Measurements from ENCODE around the gene SLC7A10. TPM values are rescaled to one million over a fixed set of nuclear protein-coding genes. Genes with fewer than 3 reads are reported as not detected.

Gene SLC7A10
- total RNA-seq (2014; rRNA removed; shearing (Covaris generic); ENCODE audit: low replicate concordance), result not detected in 2 replicates

DNA sequence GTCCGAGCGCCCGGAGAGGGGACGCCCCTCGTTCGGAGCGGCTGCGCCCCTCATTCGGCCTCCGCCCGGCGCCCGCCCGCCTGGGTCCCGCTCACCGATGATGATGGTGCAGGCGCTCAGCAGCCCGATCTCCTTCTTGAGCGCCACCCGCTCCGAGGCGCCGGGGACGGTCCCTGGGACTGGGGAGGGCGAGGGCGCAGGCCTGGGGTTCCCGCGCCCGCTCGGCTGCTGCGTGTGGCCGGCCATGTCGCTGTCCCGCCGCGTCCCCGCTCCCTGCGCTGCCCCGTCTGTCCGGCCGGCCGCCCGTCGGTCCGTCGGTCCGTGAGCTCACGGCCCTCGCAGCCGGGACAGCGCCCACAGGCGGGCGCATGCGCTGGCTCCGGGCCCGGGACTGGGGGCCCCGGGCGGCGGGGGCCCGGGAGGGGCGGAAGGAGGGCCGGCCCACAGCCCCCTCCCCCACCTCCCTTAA lies at the start of gene SLC7A10:
TSS of gene SLC7A10 (minus strand) at position 393 of the 469 bp plus-strand sequence. CDS start at position 246, 147 bp downstream.
- no peak for DNase-seq (ENCODE audit: low read depth)
- in situ Hi-C loops (cut with HindIII; ENCODE audit: low pct_unique_long_range_greater_than_20kb, low sequenced_read_pairs), result no loop called here

DNA sequence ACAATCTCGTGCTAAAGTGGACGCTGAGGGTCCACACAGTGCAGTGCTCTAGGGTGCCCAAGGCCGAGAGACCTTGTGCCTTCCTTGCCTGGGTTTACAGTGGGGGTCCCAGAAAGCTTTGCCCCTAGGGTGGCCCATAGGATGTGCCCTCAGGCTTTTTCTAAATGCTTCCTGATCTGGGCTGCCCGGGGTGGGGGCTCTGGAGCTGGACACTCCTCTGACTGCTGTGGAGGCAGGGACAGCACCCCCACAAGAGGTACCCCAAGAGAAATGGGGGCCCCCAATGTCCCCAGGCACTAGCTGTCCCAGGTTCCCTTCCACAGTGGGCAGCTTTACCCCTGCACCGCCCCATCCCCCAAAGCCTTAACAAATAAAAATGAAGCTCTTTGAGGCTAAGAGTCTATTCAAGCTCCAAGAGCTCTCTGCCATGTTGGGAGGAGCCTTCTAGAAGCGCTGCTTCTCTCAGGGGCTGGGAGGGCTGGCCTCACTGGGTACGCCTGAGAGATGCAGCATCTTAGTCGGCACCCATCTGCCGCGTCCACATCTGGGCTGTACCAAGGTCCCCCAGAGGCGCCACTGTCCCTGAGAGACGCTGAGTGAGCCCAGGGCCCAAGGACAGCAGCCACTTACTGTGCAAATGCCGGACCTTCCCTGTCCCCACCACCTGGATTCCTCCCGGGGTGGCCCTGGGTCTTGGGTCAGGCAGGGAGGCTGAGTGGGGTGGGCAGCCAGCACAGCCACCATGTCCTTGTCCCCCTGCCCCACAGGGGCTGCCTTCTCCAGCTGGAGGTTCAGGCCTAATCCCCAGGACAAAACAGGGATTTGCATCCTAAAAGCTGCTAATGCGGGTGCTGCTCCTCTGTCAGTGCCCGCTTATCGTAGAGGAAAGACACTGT lies 49.3 kb upstream of the SLC7A10 start:
- in situ Hi-C loops (cut with HindIII; ENCODE audit: low pct_unique_long_range_greater_than_20kb, low sequenced_read_pairs), result no loop called here
- DNase-seq (ENCODE audit: low read depth), result no peak

DNA sequence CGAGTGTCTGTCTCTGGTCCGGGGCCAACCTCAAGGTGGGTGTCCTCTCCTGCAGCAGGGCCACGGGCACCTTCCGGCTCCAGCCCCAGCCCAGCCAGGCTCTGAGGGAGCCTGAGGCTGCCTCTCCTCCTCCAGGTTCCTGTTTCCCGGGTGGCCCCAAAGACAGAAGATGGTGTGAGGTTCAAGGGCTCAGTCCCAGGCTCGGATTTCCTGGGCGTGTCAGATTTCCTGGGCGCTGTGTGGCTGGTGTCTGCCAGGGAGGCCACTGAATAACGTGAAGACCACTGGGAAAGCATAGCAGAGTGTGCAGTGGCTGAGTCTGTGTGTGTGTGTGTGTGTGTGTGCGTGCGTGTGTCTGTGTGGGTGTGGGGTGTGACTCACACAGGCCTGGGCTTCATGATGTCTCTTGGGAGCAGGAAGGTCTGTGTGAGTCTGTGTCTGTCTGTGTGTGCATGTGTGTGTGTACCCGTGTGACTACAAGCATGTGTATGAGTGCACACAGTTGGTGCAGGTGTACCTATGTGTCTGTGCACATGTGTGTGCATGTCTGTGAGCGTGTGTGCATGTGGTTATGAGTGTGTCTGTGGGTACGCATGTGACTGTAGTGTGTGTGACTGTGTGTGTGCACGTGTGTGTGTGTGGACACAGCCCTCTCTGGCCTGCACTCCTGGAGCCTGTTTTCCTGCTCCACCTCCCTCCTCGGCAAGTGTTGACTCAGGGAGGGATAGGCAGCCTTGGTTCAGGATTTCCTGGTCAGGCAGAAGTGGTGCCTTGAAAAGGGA lies 48.4 kb upstream of the SLC7A10 start:
- DNase-seq (ENCODE audit: low read depth), result peak; percentile 47
- in situ Hi-C loops (cut with HindIII; ENCODE audit: low pct_unique_long_range_greater_than_20kb, low sequenced_read_pairs), result no loop called here

DNA sequence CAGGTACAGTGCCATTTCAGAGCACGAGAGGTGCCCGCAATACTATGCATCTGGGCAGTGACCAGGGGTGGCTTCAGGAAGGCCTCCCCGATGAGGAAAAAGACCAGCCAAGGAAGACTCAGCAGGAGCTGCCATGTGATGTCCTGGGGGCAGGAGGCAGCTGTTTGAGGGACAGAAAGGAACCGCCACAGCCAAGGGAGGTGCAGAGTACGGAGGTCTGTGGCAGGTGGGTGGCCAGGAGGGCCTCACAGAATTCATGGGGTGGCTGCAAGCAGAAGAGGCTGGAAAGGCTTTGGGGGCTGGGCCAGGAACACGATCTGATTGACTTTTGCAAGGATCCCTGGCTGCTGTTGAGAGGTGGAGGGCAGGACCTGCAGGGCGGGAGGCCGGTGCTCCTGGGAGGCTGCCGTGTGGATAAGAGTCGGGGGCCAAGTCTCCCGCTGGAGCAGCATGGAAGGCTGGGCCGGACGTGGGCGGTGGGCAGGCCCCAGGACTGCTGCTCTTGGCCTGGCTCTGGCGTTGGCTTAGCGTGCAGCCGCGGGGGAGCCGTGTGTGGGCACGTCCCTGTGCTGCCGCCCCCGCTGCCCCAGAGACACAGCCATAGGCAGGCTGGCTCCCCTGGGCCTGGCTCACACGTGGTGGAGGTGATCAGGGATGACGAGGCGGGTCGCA lies 47.6 kb upstream of the SLC7A10 start:
- in situ Hi-C loops (cut with HindIII; ENCODE audit: low pct_unique_long_range_greater_than_20kb, low sequenced_read_pairs), result no loop called here
- DNase-seq (ENCODE audit: low read depth), result no peak

DNA sequence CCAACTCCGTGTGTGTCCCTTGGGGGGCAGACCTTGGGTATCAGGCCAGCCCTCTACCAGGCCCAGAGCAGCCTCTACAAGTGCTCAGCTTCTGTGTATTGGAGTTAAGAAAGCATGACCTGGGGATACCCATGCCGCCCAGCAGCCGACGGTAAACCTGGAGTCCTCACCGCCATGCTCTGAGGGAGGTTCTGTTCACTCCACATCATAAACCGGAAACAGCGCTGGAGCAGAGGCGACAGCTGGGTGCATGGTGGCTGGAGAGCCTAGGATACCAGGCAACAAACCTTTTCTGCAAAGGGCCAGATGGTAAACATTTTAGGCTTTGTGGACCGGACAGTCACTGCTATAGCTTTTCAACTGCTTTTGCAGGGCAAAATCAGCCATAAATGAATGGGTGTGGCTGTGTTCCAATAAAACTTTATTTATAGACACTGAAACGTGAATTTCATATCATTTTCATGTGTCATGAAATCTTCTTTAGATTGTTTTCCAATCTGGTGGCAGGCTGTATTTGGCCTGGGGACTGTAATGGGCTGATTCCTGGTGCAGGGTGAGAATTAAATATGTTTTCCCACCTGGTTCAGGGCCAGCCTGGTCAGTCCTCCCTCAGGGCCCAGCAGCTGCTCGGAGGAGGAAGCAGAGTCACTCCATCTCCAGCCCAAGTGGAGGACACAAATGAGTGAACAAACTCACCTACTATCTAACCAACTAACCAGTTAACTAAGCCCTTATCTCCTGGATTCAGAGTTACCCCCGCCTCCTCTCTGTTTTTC lies 45.8 kb upstream of the SLC7A10 start:
- in situ Hi-C loops (cut with HindIII; ENCODE audit: low pct_unique_long_range_greater_than_20kb, low sequenced_read_pairs), result no loop called here

DNA sequence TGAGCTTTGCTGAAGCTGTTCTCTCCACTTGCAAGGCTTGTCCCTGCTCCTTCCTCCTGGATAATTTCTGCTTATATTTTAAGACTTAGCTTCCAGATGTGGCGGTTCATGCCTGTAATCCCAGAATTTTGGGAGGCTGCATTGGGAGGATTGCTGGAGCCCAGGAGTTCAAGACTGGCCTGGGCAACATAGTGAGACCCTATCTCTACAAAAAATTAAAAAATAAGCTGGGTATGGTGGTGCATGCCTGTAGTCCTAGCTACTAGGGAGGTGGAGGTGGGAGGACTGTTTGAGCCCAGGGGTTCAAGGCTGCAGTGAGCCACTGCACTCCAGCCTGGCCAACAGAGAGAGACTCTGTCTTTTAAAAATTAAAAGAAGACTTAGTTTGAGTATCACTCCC lies 45.1 kb upstream of the SLC7A10 start:
- no peak for DNase-seq (ENCODE audit: low read depth)
- in situ Hi-C loops (cut with HindIII; ENCODE audit: low pct_unique_long_range_greater_than_20kb, low sequenced_read_pairs), result no loop called here

More for the DNA sequence above, 45.8 kb upstream of the SLC7A10 start:
- no peak for DNase-seq (ENCODE audit: low read depth)

DNA sequence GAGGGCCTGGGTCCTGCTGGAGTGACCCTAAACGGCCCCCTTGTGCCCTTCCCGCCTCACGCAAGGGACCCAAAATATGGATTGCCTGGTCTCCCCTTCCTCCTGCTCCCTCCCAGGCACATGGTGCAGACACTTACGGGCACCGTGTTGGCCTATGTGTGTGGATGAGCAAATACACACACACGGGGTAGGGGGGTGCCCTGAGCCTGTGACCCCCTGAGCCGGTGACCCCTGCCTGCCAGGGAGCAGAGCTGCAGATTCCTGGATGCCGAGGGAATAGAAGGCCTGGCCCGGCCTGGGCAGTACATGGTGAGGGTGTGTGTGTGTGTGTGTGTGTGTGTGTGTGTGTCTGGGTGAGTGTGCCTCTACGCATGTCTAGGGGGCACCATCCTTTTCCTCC lies 43.4 kb upstream of the SLC7A10 start:
- no peak for DNase-seq (ENCODE audit: low read depth)
- in situ Hi-C loops (cut with HindIII; ENCODE audit: low pct_unique_long_range_greater_than_20kb, low sequenced_read_pairs), result no loop called here

DNA sequence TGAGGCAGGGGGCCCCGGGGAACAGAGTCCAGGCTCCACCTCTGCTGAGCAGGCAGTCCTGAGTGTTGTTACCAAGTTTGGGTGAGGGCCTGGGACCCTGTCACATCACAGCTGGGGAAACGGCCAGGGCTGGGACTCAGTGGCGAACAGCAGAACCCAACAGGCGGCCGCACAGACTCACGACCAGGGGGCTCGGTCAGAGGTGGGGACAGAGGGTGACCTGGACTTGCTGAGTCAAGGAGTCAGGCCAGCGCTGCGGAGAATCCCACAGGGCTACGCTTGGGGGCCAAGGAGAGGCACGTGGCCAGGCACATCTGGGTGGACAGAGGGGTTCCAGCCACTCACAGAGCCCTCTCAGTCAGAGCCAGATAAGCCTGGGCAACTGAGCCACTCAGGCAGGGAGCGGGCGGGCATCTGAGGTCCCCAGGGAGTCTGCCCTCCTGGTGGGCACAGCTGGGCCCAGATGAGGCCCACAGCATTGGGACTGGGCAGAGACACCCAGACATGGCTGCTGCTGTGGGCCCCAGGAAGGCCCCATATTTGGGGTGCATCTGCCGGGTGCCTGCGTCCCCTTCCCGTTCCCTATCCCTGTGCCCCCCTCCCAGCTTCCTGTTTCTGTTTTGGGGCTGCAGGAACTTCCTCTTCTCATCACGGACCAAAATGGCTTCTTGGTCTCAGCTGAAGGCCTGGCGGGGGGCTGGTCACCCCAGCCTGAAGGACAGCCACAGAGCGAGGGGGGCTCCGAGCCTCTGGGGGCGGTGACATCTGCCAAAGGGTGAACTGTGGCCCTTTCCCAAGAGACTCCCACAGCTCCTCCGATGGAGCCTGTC lies 42.7 kb upstream of the SLC7A10 start:
- no peak for DNase-seq (ENCODE audit: low read depth)
- in situ Hi-C loops (cut with HindIII; ENCODE audit: low pct_unique_long_range_greater_than_20kb, low sequenced_read_pairs), result no loop called here

DNA sequence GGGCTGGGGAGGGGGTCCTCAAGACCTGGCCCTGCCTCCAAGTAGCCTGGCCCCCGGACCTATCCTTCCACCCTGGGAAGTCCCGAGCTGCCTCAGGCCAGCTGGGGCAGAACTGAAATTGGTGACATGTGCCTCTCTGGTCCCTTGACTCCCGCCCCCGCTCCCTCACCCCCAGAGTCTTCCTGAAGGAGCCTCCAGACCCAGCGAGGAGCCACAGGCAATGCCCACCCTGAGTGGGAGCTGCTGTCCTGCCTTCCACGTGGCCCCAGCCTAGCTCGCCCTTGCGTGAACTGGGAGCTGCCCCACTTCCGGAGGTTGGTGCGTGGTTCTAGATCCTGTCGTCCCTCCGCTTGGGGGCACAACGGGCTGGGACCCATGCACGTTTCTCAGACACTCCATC lies 42.1 kb upstream of the SLC7A10 start:
- DNase-seq (ENCODE audit: low read depth), result no peak
- in situ Hi-C loops (cut with HindIII; ENCODE audit: low pct_unique_long_range_greater_than_20kb, low sequenced_read_pairs), result no loop called here

DNA sequence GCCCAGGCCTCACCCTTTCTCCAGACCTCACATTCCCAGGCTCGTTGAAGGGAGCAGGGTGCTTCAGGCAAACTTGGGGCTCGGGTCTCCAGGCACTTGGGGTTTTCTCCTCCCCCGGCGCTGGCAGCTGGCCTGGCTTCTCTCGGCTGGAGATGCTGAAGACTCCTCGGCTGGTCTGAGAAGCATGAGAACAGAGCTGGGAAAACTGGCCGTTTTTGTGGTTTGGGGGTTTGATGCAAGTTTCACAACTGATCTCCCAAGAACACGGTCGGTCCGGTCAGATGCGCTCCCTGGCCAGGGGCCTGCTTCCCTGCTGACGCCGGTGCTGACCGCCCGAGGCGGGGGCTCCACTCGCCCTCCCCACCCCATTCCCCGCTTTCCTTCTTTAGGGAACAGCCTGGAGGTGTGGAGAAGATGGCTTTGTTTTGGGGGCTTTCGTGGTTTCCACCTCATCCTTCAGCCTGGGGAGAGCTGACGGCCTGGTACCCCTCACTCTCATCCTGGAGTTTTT lies 41.4 kb upstream of the SLC7A10 start:
- no peak for DNase-seq (ENCODE audit: low read depth)
- in situ Hi-C loops (cut with HindIII; ENCODE audit: low pct_unique_long_range_greater_than_20kb, low sequenced_read_pairs), result no loop called here

DNA sequence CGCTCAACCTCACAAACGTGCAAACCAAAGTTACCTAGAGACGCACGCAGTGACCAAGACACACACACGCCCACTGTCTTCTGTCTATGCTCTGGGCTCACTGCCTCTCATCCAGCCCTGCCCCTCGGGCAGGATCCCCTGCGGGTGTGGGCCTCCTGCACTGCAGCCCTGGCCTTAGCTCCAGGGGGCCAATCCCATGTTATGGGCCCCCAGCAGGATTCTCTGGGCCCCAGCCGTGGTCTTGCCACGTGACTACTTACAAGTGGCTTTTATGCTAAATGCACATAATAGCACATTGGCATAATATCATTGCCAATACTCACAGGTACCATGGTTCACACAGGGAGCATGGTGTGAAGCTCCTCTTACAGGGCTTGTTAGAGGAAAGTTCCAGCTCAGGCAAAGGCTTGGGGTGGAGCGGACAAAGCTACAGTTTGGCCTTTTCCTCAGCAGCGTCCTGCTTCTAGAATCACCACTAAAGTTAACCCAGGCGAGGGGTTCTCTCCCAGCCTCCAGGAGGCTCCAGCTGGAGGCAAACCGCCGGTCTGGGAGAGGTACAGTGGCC lies 39.3 kb upstream of the SLC7A10 start:
- DNase-seq (ENCODE audit: low read depth), result no peak
- in situ Hi-C loops (cut with HindIII; ENCODE audit: low pct_unique_long_range_greater_than_20kb, low sequenced_read_pairs), result no loop called here

DNA sequence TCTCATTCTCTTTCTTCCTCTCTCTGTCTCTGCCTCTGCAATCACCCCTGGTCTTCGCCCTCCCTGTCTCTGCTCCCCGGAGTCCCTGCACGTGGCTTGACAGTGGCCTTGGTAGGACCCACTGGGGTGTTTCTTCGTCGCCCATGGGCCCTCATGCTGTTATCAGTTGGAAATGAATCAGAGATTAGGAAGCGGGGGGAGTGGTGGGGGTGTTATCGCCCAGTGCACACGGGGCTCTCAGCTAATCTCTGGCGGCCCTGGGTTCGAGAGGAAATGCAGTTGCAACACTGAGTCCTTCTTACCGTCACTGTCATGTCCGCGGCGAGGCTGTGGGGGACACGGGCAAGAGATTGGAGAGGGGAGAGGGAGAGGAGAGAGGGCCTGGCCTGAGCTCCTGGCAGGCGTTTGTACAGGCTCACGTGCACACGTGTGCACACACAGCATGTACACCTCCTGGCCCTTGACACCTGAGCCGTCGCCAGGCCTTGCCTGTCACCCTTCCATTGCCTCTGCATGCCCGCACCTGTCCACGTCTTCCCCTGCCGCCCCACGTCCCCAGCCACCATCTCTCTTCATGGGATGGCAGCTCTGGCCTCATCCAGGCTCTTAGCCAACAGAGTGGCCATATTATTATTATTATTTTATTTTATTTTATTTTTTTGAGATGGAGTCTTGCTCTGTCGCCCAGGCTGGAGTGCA lies 37.8 kb upstream of the SLC7A10 start:
- no peak for DNase-seq (ENCODE audit: low read depth)
- in situ Hi-C loops (cut with HindIII; ENCODE audit: low pct_unique_long_range_greater_than_20kb, low sequenced_read_pairs), result no loop called here

DNA sequence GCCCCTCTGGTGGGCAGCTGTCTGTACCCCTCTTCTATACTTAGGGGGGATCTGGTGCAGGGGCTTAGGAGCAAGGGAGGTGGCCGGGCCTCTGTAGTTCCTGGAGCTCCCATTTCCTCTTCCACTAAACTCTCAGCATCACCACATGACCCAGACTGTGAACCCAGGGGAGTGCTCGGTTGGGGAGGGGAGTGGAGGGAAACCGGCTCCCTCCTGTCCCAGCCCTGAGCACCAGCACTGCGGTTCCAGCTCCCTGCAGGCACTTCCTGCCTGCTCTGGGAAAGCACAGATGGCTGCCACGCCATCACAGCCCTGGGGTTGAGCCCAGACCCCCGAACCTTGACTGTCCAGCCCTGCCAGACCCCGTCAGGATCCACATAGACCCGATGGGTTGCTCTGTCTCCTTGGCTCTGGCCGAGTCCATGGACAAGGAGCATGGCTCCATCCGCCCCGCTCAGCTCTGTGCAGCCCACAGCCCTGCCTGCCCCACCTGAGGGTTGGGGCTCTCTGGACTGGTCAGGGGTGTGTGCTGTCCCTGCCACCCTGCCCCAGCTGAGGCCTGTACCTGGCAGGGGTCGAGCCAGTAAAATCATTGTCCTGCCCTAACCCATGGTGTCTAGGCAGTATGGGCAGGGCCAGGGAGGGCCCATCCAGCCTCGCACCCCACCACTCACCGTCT lies 36.0 kb upstream of the SLC7A10 start:
- in situ Hi-C loops (cut with HindIII; ENCODE audit: low pct_unique_long_range_greater_than_20kb, low sequenced_read_pairs), result no loop called here
- no peak for DNase-seq (ENCODE audit: low read depth)

DNA sequence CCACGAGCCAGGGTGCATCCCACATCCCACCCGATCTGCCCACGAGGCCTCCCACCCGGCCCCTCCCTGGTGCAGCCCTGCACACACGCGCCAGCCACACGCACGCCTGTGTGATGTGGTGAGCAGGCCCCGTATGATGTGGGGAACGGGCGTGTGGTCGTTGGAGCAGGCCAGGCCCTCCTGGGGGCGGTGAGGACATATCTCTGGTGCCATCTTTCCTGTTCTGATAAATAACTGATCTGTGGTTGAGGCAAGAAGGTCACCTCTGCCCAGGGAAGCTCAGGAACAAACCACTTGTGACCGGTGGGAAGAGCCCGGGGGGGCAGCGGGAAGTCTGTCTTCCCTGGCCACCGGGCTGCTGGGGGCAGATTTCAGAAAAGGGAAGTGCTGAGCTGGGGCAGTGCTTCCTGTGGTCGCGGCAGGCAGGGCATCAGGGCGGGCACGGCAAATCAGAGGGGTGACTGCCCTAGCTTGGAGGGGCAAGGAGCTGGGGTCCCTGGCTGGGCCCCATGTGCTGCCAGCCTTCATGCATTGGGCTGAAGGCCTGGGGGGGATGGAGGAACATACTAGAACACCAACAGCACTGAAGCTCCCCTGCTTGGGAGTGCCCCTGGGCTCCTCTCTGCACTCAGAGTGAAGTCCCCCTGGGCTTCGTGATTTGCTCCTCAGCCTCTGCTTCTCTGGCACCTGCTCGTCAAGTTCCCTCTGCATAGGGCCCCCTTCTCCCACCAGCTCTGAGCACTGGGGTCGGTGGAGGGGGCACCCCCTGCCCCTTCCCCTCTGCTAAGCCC lies 35.2 kb upstream of the SLC7A10 start:
- no peak for DNase-seq (ENCODE audit: low read depth)
- in situ Hi-C loops (cut with HindIII; ENCODE audit: low pct_unique_long_range_greater_than_20kb, low sequenced_read_pairs), result no loop called here

DNA sequence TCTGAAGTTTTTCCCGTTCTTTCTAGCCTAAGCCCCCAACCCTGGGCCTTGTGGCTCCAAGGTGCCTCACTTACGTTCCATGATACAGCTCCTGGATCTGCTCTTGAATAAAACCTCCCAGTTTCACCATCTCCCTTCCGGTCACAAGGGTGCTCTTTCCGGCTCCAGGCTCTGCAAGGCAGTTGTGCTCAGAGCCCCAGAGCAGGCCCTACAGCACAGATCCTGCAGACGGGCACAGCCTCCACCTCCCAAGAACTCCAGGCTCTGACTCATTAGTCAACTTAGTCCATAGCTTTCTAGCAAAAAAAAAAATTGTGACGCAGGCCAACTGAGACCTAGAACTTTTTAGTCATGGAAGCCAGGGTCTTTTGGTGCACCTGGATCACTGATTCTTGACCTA lies 33.9 kb upstream of the SLC7A10 start:
- no peak for DNase-seq (ENCODE audit: low read depth)

More for the DNA sequence above, 33.9 kb upstream of the SLC7A10 start:
- in situ Hi-C loops (cut with HindIII; ENCODE audit: low pct_unique_long_range_greater_than_20kb, low sequenced_read_pairs), result no loop called here
